ENCODE data around the gene KRT71. TPM values are rescaled to one million over a fixed set of nuclear protein-coding genes. Genes with fewer than 3 reads are reported as not detected.

KRT71 gene
- total RNA-seq, 1 donor from 2014 or later = not detected

GRCh38 chr12:52577316-52577715 lies 24.4 kb upstream of the KRT71 start:
- H3K9me3 Mint-ChIP-seq = no peaks in the 10 kb centered on the region
- H3K27ac Mint-ChIP-seq (ENCODE audit: unreplicated experiment) = no peak overlapping the region
- DNase-seq (ENCODE audit: low read depth, low spot score) = no peak
- no peak for TF ChIP-seq CTCF (conservative IDR thresholded peaks at IDR 0.05)
- no peaks in the 10 kb centered on the region for H3K4me1 Mint-ChIP-seq
- H3K36me3 Mint-ChIP-seq (ENCODE audit: low read depth) = no peaks in the 10 kb centered on the region
- H3K27me3 Mint-ChIP-seq (ENCODE audit: low read depth) = peaks cover 12% of the 10 kb centered on the region
- H3K4me3 Mint-ChIP-seq = no peak overlapping the region

GRCh38 chr12:52575948-52576347 lies 23.0 kb upstream of the KRT71 start:
- DNase-seq (ENCODE audit: low read depth, low spot score) = no peak
- Mint-ChIP-seq H3K4me3 (no peak overlapping the region), H3K4me1 (no peaks in the 10 kb centered on the region), H3K27me3 (ENCODE audit: low read depth) (peaks cover 9% of the 10 kb centered on the region), H3K36me3 (ENCODE audit: low read depth) (no peaks in the 10 kb centered on the region), H3K9me3 (no peaks in the 10 kb centered on the region), H3K27ac (ENCODE audit: unreplicated experiment) (no peak overlapping the region)
- TF ChIP-seq CTCF (conservative IDR thresholded peaks at IDR 0.05) = no peak

GRCh38 chr12:52575256-52575655 lies 22.3 kb upstream of the KRT71 start:
- DNase-seq (ENCODE audit: low read depth, low spot score) = no peak
- Mint-ChIP-seq H3K27me3 (ENCODE audit: low read depth) (peaks cover 5% of the 10 kb centered on the region), H3K9me3 (no peaks in the 10 kb centered on the region), H3K4me1 (no peaks in the 10 kb centered on the region), H3K36me3 (ENCODE audit: low read depth) (no peaks in the 10 kb centered on the region), H3K4me3 (no peak overlapping the region), H3K27ac (ENCODE audit: unreplicated experiment) (no peak overlapping the region)
- TF ChIP-seq CTCF (conservative IDR thresholded peaks at IDR 0.05) = no peak

- TF ChIP-seq CTCF (conservative IDR thresholded peaks at IDR 0.05) = no peak
- Mint-ChIP-seq H3K27me3 (ENCODE audit: low read depth) (peaks cover 4% of the 10 kb centered on the region), H3K4me1 (no peaks in the 10 kb centered on the region), H3K27ac (ENCODE audit: unreplicated experiment) (no peak within 1 kb of the TSS), H3K36me3 (ENCODE audit: low read depth) (no peaks in the 10 kb centered on the region), H3K9me3 (no peaks in the 10 kb centered on the region), H3K4me3 (no peak within 1 kb of the TSS)
- DNase-seq (ENCODE audit: low read depth, low spot score) = no peak
Observed at GRCh38 chr12:52573743-52574142, 20.8 kb upstream of the KRT71 start, which contains the start of gene KRT74. KRT74 (minus strand) TSS chr12:52573843; CDS start chr12:52573777, 66 bp downstream.

GRCh38 chr12:52573306-52573705 lies 20.4 kb upstream of the KRT71 start:
- no peak overlapping the region for H3K27ac Mint-ChIP-seq (ENCODE audit: unreplicated experiment)
- H3K9me3 Mint-ChIP-seq = no peaks in the 10 kb centered on the region
- peaks cover 4% of the 10 kb centered on the region for H3K27me3 Mint-ChIP-seq (ENCODE audit: low read depth)
- H3K36me3 Mint-ChIP-seq (ENCODE audit: low read depth) = no peaks in the 10 kb centered on the region
- no peak for DNase-seq (ENCODE audit: low read depth, low spot score)
- TF ChIP-seq CTCF (conservative IDR thresholded peaks at IDR 0.05) = no peak
- no peak overlapping the region for H3K4me3 Mint-ChIP-seq
- H3K4me1 Mint-ChIP-seq = no peaks in the 10 kb centered on the region

GRCh38 chr12:52570511-52570910 lies 17.6 kb upstream of the KRT71 start:
- H3K4me3 Mint-ChIP-seq = no peak overlapping the region
- TF ChIP-seq CTCF (conservative IDR thresholded peaks at IDR 0.05) = no peak
- peaks cover 5% of the 10 kb centered on the region for H3K27me3 Mint-ChIP-seq (ENCODE audit: low read depth)
- no peaks in the 10 kb centered on the region for H3K36me3 Mint-ChIP-seq (ENCODE audit: low read depth)
- H3K9me3 Mint-ChIP-seq = no peaks in the 10 kb centered on the region
- H3K4me1 Mint-ChIP-seq = no peaks in the 10 kb centered on the region
- no peak for DNase-seq (ENCODE audit: low read depth, low spot score)
- no peak overlapping the region for H3K27ac Mint-ChIP-seq (ENCODE audit: unreplicated experiment)

Measured in neural crest cell (in vitro differentiated cells).